A673 (cell line): ENCODE measurements around the gene CTDSP2. TPM values are rescaled to one million over a fixed set of nuclear protein-coding genes. Genes with fewer than 3 reads are reported as not detected.

Source experiments
- BruUV-seq: library from RNA; stranded (reverse); fragments of 400-500 nt; replicated peaks from 2 replicates; lab custom pipeline; 2021; lab: Mats Ljungman, UMichigan
- CTCF ChIA-PET: fragments of 300-600 bp; sonication (Branson Sonifier 250); formaldehyde crosslinking; loops from one replicate; lab custom pipeline; 2022; ENCODE audit warnings: antibody characterized with exemption; lab: Charles Lee
- POLR2A ChIA-PET: fragments of 300-600 bp; sonication (Branson Sonifier 250); formaldehyde crosslinking; loops from one replicate; lab custom pipeline; 2022; ENCODE audit warnings: antibody characterized with exemption; ENCODE audit not compliant: low non-redundant PET; lab: Charles Lee
- DNase-seq: peaks from one replicate; pipeline ENCODE4 v3.0.0-alpha.2; 2015; ENCODE audit warnings: low spot score
- H3K27ac ChIP-seq: fragments of 200-600 bp; sonication (generic); 2 replicates; pipeline ENCODE4 v1.5.1; 2016; ENCODE audit warnings: mixed run types, low read depth, mild to moderate bottlenecking, mixed read lengths, antibody characterized with exemption, low read length; ENCODE audit not compliant: poor library complexity, severe bottlenecking
- H3K27me3 ChIP-seq: fragments of 200-600 bp; sonication (generic); replicated peaks from 2 replicates; pipeline ENCODE4 v1.6.1; 2017; ENCODE audit warnings: mixed run types, low read depth, mild to moderate bottlenecking, mixed read lengths, antibody characterized with exemption, low read length; ENCODE audit not compliant: insufficient read depth, poor library complexity
- H3K36me3 ChIP-seq: fragments of 200-600 bp; sonication (generic); 2 replicates; pipeline ENCODE4 v1.6.1; 2016; ENCODE audit warnings: mixed run types, mild to moderate bottlenecking, mixed read lengths, antibody characterized with exemption, low read length; ENCODE audit not compliant: insufficient read depth, poor library complexity, severe bottlenecking
- H3K4me1 ChIP-seq: fragments of 200-600 bp; sonication (generic); 2 replicates; pipeline ENCODE4 v1.6.1; 2017; ENCODE audit warnings: mixed run types, mild to moderate bottlenecking, mixed read lengths, antibody characterized with exemption, low read length; ENCODE audit not compliant: insufficient read depth, poor library complexity, severe bottlenecking
- H3K4me3 ChIP-seq: fragments of 200-600 bp; sonication (generic); 2 replicates; pipeline ENCODE4 v1.5.1; 2016; ENCODE audit warnings: low read depth, mixed run types, mild to moderate bottlenecking, mixed read lengths, low read length; ENCODE audit not compliant: poor library complexity, severe bottlenecking
- H3K9me3 ChIP-seq: fragments of 200-600 bp; sonication (generic); 2 replicates; pipeline ENCODE4 v1.6.1; 2016; ENCODE audit warnings: mixed run types, low read depth, mild to moderate bottlenecking, mixed read lengths, antibody characterized with exemption, low read length; ENCODE audit not compliant: poor library complexity, severe bottlenecking
- EZH2 ChIP-seq: fragments of 200-600 bp; sonication (generic); IDR thresholded peaks from 2 replicates; pipeline ENCODE4 v1.6.1; 2017; ENCODE audit warnings: borderline replicate concordance, low read depth, mild to moderate bottlenecking, mixed read lengths, antibody characterized with exemption, low read length; ENCODE audit not compliant: poor library complexity, severe bottlenecking
- intact Hi-C: fragments of 100-400 bp; cut with micrococcal nuclease; formaldehyde crosslinking; loops from one replicate; pipeline ENCODE4 v1.10.0; 2022; ENCODE audit not compliant: unreplicated experiment
- total RNA-seq: library from RNA; stranded (reverse); gene quantifications from 2 replicates; pipeline ENCODE4 v1.2.3, GENCODE V29; 2021
- TF ChIP-seq, protein P1 (sequence below): fragments of 300-800, 200-600 bp; sonication (generic); conservative IDR thresholded peaks from 2 replicates; pipeline ENCODE4 v1.5.1; 2017; ENCODE audit warnings: low read depth, mild to moderate bottlenecking, antibody characterized with exemption, low read length, moderate library complexity, mixed read lengths

CTDSP2 gene
- total RNA-seq, 1 experiment from 2014 or later: 115 TPM

- Histone ChIP-seq H3K4me3 (no peak overlapping the region), H3K36me3 (no peaks in the 10 kb centered on the region), H3K27ac (no peak overlapping the region), H3K4me1 (peaks cover 3% of the 10 kb centered on the region), H3K27me3 (no peaks in the 10 kb centered on the region), H3K9me3 (no peaks in the 10 kb centered on the region)
- POLR2A ChIA-PET: no interaction called here
- TF ChIP-seq, protein P1, sequence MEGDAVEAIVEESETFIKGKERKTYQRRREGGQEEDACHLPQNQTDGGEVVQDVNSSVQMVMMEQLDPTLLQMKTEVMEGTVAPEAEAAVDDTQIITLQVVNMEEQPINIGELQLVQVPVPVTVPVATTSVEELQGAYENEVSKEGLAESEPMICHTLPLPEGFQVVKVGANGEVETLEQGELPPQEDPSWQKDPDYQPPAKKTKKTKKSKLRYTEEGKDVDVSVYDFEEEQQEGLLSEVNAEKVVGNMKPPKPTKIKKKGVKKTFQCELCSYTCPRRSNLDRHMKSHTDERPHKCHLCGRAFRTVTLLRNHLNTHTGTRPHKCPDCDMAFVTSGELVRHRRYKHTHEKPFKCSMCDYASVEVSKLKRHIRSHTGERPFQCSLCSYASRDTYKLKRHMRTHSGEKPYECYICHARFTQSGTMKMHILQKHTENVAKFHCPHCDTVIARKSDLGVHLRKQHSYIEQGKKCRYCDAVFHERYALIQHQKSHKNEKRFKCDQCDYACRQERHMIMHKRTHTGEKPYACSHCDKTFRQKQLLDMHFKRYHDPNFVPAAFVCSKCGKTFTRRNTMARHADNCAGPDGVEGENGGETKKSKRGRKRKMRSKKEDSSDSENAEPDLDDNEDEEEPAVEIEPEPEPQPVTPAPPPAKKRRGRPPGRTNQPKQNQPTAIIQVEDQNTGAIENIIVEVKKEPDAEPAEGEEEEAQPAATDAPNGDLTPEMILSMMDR: no peak
- no peak for TF ChIP-seq EZH2
- BruUV-seq: no TSS peak
- DNase-seq: no peak
- CTCF ChIA-PET: no interaction called here
- intact Hi-C loops: no loop called here
Observed at GRCh38 chr12:57877876-57878275, 31.3 kb upstream of the CTDSP2 start.

GRCh38 chr12:57875753-57876547, 29.4 kb upstream of the CTDSP2 start:
- TF ChIP-seq EZH2: no peak
- TF ChIP-seq, protein P1: no peak
- ChIA-PET POLR2A (interaction anchor here (0.6 kb wide), 2 partner anchors 8 to 17 kb away, joined by 3 to 6 read pairs; no protein-coding TSS in a partner anchor), CTCF (no interaction called here)
- no peaks in the 10 kb centered on the region for H3K36me3 ChIP-seq
- no peak overlapping the region for H3K4me3 ChIP-seq
- no peak for DNase-seq
- no peaks in the 10 kb centered on the region for H3K4me1 ChIP-seq
- H3K27me3 ChIP-seq: no peaks in the 10 kb centered on the region
- H3K27ac ChIP-seq: no peak overlapping the region
- H3K9me3 ChIP-seq: no peaks in the 10 kb centered on the region
- intact Hi-C loops: no loop called here
- BruUV-seq: no TSS peak

- intact Hi-C loops: no loop called here
- peaks cover 2% of the 10 kb centered on the region for H3K4me1 ChIP-seq
- TF ChIP-seq, protein P1: no peak
- TF ChIP-seq EZH2: no peak
- no peak overlapping the region for H3K4me3 ChIP-seq
- BruUV-seq: no TSS peak
- ChIA-PET POLR2A (no interaction called here), CTCF (interaction anchor here (0.7 kb wide), 1 partner anchor 21 kb away, joined by 4 read pairs; no protein-coding TSS in a partner anchor)
- H3K9me3 ChIP-seq: no peaks in the 10 kb centered on the region
- H3K27me3 ChIP-seq: no peaks in the 10 kb centered on the region
- no peak overlapping the region for H3K27ac ChIP-seq
- no peaks in the 10 kb centered on the region for H3K36me3 ChIP-seq
- no peak for DNase-seq
Observed at GRCh38 chr12:57874166-57875108, 27.9 kb upstream of the CTDSP2 start.
